Activated B cell treated with CpG ODN at 0.5 μM for 24 hours (primary cell): Measurements from ENCODE around the gene SMYD1. TPM values are rescaled to one million over a fixed set of nuclear protein-coding genes. Genes with fewer than 3 reads are reported as not detected.

Experiments used
- ATAC-seq: fragments of 200-7000 bp; cut with Tn5 transposase; one replicate; pipeline ENCODE4 v1.10.0; 2021; ENCODE audit warnings: low read depth, mild to moderate bottlenecking, moderate library complexity
- CTCF ChIA-PET: fragments of 350-600 bp; sonication (Branson Sonifier 250); formaldehyde crosslinking; loops from one replicate; lab custom pipeline; 2021; ENCODE audit warnings: antibody characterized with exemption; lab: Charles Lee
- POLR2A ChIA-PET: fragments of 350-600 bp; sonication (Branson Sonifier 250); formaldehyde crosslinking; loops from one replicate; lab custom pipeline; 2021; ENCODE audit warnings: antibody characterized with exemption; lab: Charles Lee
- DNase-seq: peaks from one replicate; pipeline ENCODE4 v3.0.0; 2022
- H3K27ac Mint-ChIP-seq: one replicate; pipeline ENCODE4 v1.8.0; 2020; ENCODE audit warnings: mixed read lengths
- H3K27me3 Mint-ChIP-seq: one replicate; pipeline ENCODE4 v1.8.0; 2021; ENCODE audit warnings: mixed read lengths
- H3K36me3 Mint-ChIP-seq: one replicate; pipeline ENCODE4 v1.8.0; 2021; ENCODE audit warnings: low read depth, mixed read lengths
- H3K4me1 Mint-ChIP-seq: one replicate; pipeline ENCODE4 v1.8.0; 2021; ENCODE audit warnings: mixed read lengths
- H3K4me3 Mint-ChIP-seq: one replicate; pipeline ENCODE4 v1.8.0; 2020; ENCODE audit warnings: mild to moderate bottlenecking, mixed read lengths
- H3K9me3 Mint-ChIP-seq: one replicate; pipeline ENCODE4 v1.8.0; 2020; ENCODE audit warnings: mixed read lengths
- intact Hi-C: fragments of 100-400 bp; cut with micrococcal nuclease; formaldehyde crosslinking; loops from one replicate; pipeline ENCODE4 v1.15.1; 2024
- total RNA-seq: library from RNA; stranded (reverse); gene quantifications from 2 replicates; pipeline ENCODE4 v1.2.3, GENCODE V29; 2022
- TF ChIP-seq, protein P1 (sequence below): fragments of 200-600 bp; IDR thresholded peaks from one replicate; pipeline ENCODE4 v1.8.0; 2022; ENCODE audit warnings: antibody characterized with exemption, mild to moderate bottlenecking

SMYD1 gene
- total RNA-seq, 1 donor from 2014 or later, result not detected

DNA sequence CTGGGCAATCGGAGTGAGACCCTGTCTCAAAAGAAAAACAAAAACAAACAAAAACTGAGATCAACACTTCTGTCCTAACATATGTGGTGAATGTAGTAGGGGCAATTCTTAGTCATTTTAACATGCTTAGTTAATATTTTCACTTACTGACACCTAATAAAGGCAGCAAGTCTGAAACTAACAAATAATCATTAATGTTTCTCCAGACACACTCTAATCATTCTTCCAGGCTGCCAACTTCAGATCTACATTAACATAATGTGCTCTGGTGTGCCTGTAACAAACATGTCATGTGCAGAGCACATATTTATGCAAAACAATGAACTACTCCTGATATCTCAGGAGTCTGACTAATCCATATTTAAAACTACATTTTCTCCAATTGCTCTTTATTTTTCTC, 18.0 kb upstream of the SMYD1 start:
- Mint-ChIP-seq H3K36me3 (peaks cover 50% of the 10 kb centered on the region), H3K4me1 (peaks cover 39% of the 10 kb centered on the region)
- POLR2A ChIA-PET, result interaction anchor here (0.6 to 0.7 kb wide), 2 partner anchors 15 to 40 kb away, joined by 3 read pairs; no protein-coding TSS in a partner anchor

DNA sequence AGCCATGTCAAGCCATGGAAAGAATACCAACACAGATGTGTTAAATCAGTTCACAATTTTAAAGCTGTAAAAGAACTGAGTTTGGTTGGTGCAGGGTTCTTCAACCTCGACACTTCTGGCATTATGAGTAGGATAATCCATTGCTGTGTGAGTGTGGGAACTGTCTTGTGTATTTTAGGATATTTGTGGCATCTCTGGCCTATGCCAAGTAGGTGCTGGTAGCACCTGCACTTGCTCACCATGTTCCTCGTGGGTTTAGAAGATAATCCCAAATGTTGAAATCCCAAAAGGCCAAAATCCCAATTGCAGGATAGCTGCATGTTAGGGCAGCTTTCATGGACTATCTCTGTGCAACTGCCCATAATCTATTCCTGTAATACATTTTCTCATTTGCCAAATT, 15.8 kb upstream of the SMYD1 start:
- POLR2A ChIA-PET, result interaction anchor here (1.2 kb wide), 1 partner anchor 35 kb away, joined by 4 read pairs; the partner anchor contains the start of gene RNU2-63P
- H3K36me3 Mint-ChIP-seq, result peaks cover 48% of the 10 kb centered on the region
- TF ChIP-seq, protein P1, sequence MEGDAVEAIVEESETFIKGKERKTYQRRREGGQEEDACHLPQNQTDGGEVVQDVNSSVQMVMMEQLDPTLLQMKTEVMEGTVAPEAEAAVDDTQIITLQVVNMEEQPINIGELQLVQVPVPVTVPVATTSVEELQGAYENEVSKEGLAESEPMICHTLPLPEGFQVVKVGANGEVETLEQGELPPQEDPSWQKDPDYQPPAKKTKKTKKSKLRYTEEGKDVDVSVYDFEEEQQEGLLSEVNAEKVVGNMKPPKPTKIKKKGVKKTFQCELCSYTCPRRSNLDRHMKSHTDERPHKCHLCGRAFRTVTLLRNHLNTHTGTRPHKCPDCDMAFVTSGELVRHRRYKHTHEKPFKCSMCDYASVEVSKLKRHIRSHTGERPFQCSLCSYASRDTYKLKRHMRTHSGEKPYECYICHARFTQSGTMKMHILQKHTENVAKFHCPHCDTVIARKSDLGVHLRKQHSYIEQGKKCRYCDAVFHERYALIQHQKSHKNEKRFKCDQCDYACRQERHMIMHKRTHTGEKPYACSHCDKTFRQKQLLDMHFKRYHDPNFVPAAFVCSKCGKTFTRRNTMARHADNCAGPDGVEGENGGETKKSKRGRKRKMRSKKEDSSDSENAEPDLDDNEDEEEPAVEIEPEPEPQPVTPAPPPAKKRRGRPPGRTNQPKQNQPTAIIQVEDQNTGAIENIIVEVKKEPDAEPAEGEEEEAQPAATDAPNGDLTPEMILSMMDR, result no peak
- DNase-seq (no peak), ATAC-seq (no peak)
- H3K9me3 Mint-ChIP-seq, result no peaks in the 10 kb centered on the region
- peaks cover 45% of the 10 kb centered on the region for H3K4me1 Mint-ChIP-seq
- no peak overlapping the region for H3K27ac Mint-ChIP-seq
- CTCF ChIA-PET, result interaction anchor here (1.0 kb wide), 1 partner anchor 10 kb away, joined by 4 read pairs; no protein-coding TSS in a partner anchor
- H3K4me3 Mint-ChIP-seq, result no peak overlapping the region
- intact Hi-C loops, result loop anchor here (10.0 kb wide), 1 partner anchor 1607 kb away; the partner anchor contains the start of gene KDM3A
- H3K27me3 Mint-ChIP-seq, result no peaks in the 10 kb centered on the region

More for the DNA sequence above, 18.0 kb upstream of the SMYD1 start:
- CTCF ChIA-PET, result interaction anchor here (1.8 kb wide), 1 partner anchor 11 kb away, joined by 11 read pairs; no protein-coding TSS in a partner anchor
- Mint-ChIP-seq H3K4me3 (no peak overlapping the region), H3K27me3 (no peaks in the 10 kb centered on the region), H3K27ac (peak overlapping the region; percentile 53), H3K9me3 (no peaks in the 10 kb centered on the region)
- TF ChIP-seq, protein P1, result no peak
- intact Hi-C loops, result loop anchor here (10.0 kb wide), 1 partner anchor 1605 kb away; the partner anchor contains the start of gene KDM3A
- ATAC-seq (no peak), DNase-seq (no peak)

DNA sequence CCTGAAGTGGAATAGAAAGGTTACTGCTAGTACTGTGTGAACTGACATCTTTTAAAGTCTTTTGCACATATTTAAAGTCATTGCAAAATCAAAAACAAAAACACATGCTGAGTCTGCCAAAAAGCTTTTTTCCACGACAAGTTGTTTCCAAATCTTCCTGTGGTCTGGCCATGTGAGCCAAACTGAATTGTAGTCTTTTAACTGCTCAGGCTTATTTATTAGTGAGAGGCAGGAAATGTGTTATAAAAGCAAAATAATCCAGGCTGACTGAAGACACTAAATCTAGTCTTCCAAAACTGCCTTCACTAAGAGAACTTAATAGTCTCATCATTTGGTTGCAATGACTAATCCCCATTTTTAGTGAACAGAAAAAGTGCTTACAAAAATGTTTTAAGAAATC, 14.3 kb upstream of the SMYD1 start:
- ChIA-PET CTCF (no interaction called here), POLR2A (interaction anchor here (4.5 kb wide), 1 partner anchor 37 kb away, joined by 40 read pairs; the partner anchor contains the start of gene RNU2-63P)
- Mint-ChIP-seq H3K9me3 (no peaks in the 10 kb centered on the region), H3K27ac (peak overlapping the region; percentile 96), H3K4me3 (peak overlapping the region; percentile 17), H3K36me3 (peaks cover 46% of the 10 kb centered on the region), H3K27me3 (no peaks in the 10 kb centered on the region), H3K4me1 (peaks cover 45% of the 10 kb centered on the region)
- TF ChIP-seq, protein P1, result no peak
- DNase-seq, result no peak
- intact Hi-C loops, result loop anchor here (10.0 kb wide), 1 partner anchor 1608 kb away; the partner anchor contains the start of gene KDM3A
- no peak for ATAC-seq

DNA sequence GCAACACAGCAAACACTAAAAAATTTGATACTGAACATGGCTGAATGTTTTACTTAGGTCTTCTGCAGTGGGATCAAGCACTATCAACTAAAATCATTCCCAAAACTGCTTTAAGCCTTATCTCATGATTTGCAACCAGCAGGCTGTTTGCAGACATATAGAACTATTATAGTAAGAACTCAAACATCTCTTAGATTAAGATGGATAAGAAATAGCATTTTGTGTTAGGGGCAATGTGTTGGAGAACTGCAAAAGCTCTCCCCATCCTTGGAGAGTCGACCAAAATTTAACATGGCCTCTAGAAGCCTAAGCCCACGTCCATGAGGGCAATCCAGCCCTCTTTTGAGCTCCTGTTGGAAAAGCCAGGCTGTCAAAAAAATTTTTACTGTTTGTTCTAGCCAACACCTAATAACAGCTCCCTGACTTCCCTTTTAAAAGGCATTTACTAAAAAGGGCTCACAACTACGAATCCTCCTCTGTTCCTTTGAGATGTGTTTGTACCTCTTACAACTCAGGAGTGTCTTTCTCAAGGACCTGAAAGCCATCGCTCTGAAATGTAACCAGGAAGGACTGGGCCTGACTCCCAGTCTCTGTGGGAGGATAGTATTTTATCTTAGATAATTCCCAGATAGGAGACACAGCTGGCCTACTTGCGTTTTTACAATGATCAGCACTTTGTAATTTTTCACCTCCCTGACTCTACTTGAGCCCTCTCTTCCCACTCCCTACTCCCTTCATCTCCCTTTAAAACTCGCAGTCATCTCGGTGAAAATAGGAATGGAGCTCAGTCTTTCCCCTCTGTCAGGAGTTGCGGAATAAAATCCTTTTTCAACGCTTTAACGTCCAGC, 13.5 kb upstream of the SMYD1 start:
- peak overlapping the region; percentile 96 for H3K27ac Mint-ChIP-seq
- intact Hi-C loops, result loop anchor here (2.0 to 10.0 kb wide), 2 partner anchors 37 to 1609 kb away; partner anchors contain the start of genes KDM3A and RNU2-63P
- ChIA-PET CTCF (no interaction called here), POLR2A (interaction anchor here (1.5 to 4.5 kb wide), 2 partner anchors 9 to 38 kb away, joined by 6 to 40 read pairs; partner anchors contain the start of gene RNU2-63P)
- DNase-seq (no peak), ATAC-seq (no peak)
- no peaks in the 10 kb centered on the region for H3K9me3 Mint-ChIP-seq
- H3K27me3 Mint-ChIP-seq, result no peaks in the 10 kb centered on the region
- peak overlapping the region; percentile 92 for H3K4me3 Mint-ChIP-seq
- H3K4me1 Mint-ChIP-seq, result peaks cover 40% of the 10 kb centered on the region
- peaks cover 38% of the 10 kb centered on the region for H3K36me3 Mint-ChIP-seq
- TF ChIP-seq, protein P1, result no peak
